ENCODE data around the gene REPIN1.

REPIN1 gene

DNA sequence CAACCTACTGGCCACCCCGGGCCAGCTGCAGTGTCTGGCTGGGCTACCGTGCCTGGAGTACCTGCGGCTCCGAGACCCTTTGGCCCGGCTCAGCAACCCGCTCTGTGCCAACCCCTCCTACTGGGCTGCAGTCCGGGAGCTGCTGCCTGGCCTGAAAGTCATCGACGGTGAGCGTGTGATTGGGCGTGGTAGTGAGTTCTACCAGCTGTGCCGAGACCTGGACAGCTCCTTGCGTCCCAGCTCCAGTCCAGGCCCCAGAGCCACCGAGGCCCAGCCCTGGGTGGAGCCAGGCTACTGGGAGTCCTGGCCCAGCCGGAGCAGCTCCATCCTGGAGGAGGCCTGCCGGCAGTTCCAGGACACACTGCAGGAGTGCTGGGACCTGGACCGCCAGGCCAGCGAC, 31.4 kb upstream of the REPIN1 start:
- TF ChIP-seq, protein P1, sequence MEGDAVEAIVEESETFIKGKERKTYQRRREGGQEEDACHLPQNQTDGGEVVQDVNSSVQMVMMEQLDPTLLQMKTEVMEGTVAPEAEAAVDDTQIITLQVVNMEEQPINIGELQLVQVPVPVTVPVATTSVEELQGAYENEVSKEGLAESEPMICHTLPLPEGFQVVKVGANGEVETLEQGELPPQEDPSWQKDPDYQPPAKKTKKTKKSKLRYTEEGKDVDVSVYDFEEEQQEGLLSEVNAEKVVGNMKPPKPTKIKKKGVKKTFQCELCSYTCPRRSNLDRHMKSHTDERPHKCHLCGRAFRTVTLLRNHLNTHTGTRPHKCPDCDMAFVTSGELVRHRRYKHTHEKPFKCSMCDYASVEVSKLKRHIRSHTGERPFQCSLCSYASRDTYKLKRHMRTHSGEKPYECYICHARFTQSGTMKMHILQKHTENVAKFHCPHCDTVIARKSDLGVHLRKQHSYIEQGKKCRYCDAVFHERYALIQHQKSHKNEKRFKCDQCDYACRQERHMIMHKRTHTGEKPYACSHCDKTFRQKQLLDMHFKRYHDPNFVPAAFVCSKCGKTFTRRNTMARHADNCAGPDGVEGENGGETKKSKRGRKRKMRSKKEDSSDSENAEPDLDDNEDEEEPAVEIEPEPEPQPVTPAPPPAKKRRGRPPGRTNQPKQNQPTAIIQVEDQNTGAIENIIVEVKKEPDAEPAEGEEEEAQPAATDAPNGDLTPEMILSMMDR (IDR thresholded peaks at IDR 0.05; ENCODE audit: low read length, missing control alignments), result no peak
- H3K4me3 ChIP-seq (replicated peaks; ENCODE audit: low read depth, low read length), result no peak overlapping the region
- DNase-seq (ENCODE audit: low read depth), result no peak

DNA sequence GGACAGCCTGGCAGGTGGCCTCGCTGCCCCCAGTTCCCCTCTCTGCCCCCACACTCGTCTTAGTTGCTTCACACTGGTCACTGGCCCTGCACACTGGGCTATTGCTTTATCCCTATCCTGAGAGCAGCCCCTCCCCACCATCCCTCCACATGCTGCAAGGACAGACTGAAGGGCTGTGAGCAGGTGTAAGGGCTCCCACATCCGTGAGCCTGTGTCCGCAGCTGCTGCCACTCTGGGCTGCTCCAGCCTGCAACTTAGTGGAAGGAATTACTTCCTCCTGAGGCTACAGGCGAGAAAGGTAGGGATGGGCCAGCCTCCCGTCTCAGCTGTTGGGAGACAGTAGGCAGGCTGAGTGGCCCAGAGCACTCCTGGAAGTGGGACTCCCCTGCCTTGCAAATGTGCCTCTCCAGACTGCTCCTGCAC, 31.0 kb upstream of the REPIN1 start:
- DNase-seq (ENCODE audit: low read depth), result no peak
- H3K4me3 ChIP-seq (replicated peaks; ENCODE audit: low read depth, low read length), result no peak overlapping the region
- TF ChIP-seq, protein P1 (IDR thresholded peaks at IDR 0.05; ENCODE audit: low read length, missing control alignments), result no peak

DNA sequence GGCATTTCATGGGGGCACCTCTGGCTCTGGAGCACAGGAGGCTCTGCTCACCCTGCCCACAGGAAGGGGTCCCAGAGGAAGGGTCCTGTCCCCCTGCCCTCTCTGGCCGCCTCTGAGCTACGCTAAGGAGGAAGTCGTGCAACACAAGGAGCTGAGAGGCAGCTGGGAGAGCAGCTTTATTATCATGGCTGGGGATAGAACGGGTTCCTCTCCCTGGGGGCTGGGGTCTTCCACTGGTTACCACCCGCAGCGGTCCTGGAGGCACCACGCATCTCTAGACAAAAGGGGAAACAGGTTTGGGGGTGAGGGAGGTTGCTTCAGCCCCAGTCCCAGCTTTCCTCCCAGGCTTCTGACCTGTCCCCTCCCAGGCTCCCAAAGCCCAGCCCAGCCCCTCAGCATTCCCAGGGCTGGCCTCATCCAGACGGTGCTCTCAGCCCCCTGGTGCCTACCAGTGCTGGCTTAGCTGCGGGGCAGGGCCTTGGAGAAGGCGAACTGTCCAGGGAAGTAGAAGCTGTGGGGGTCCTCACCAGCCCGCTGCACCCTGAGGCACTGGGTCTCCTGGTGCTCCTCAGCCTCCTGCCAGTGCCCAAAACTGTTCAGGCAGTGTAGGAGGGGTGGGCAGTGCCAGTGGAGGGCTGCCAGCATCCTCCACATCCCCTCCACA, 30.3 kb upstream of the REPIN1 start:
- no peak for DNase-seq (ENCODE audit: low read depth)
- peak overlapping the region; percentile 64 for H3K4me3 ChIP-seq (replicated peaks; ENCODE audit: low read depth, low read length)
- TF ChIP-seq, protein P1 (IDR thresholded peaks at IDR 0.05; ENCODE audit: low read length, missing control alignments), result no peak

DNA sequence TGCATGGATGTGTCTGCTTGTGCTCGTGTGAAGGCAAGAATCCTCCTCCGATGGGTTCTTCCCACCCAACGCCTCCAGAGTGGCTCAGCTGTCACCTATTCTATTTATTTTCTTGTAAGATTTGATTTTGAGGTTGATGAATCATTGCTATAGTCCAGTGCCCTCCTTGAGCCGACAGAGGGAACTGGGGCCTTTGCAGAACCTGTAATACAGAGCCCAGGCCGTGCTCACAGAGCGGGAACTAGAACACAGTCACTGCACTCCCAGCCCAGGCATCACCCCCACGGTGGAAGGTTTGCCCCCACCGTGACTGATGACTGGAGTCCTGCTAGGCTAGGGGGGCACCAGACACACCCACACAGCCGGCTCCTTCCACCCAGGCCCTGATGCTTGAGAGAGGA, 29.2 kb upstream of the REPIN1 start:
- peak overlapping the region; percentile 64 for H3K4me3 ChIP-seq (replicated peaks; ENCODE audit: low read depth, low read length)
- no peak for DNase-seq (ENCODE audit: low read depth)
- TF ChIP-seq, protein P1 (IDR thresholded peaks at IDR 0.05; ENCODE audit: low read length, missing control alignments), result no peak

DNA sequence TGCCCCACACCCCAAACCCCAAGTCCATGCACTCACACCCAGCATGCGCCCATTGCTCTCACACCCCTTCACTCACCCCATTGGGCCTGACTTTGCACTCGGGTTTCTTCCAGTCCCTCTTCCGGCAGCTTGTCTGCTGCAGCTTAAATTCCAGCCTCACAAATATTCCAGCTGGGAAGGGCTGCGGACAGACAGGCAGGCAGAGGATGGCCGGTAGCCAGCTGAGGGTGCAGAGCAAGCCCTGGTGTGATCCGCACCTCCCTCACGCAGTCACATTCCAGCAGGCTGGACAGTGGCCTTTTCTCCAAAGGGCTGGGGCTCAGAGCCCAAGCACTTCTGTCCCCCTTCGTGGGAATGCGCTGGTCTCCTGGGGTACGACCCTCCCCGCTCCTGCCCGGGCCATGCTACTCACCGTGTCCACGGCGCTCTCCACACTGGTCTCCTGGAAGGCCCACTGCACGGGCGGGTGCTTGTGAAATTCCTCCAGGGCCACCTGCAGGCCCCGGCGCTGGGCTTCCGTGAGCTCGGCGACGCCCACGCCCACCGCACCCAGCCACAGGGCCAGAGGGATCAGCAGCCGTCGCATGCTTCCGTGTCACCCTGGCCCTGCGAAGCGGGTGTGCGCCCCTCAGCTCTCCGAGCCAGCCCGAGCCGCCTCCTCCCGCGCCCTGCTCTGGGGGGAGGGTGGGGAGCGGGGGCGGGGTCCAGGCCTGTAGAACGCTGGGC, 28.4 kb upstream of the REPIN1 start:
- H3K4me3 ChIP-seq (replicated peaks; ENCODE audit: low read depth, low read length), result peak overlapping the region; percentile 64
- peak; percentile 66 for DNase-seq (ENCODE audit: low read depth)
- TF ChIP-seq, protein P1 (IDR thresholded peaks at IDR 0.05; ENCODE audit: low read length, missing control alignments), result no peak

DNA sequence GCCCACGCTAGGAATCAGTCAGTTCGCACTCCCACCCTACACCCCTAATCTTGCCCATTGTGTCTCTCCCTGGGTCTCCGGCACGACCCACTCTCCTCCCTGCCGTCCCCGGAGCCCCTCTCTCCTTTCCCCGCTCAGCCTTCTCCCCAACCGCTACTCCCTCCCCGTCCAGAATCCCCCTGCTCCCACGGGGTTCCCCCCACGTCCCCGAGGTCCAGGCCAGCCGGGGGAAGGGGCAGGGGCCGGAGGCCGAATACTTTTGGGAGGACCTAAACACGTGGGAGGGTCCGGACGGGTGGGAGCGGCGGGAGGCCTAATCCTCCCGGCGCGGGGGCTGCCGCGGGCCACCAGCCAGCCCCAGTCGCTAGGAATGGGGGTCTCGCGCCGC, 27.8 kb upstream of the REPIN1 start:
- no peak for DNase-seq (ENCODE audit: low read depth)
- TF ChIP-seq, protein P1 (IDR thresholded peaks at IDR 0.05; ENCODE audit: low read length, missing control alignments), result no peak
- peak overlapping the region; percentile 64 for H3K4me3 ChIP-seq (replicated peaks; ENCODE audit: low read depth, low read length)

All from fibroblast of pulmonary artery (primary cell).